Epithelial cell of proximal tubule (primary cell): ENCODE measurements around the gene IARS1. TPM values are rescaled to one million over a fixed set of nuclear protein-coding genes. Genes with fewer than 3 reads are reported as not detected.

Source experiments
- DNase-seq: peaks from one replicate; pipeline ENCODE4 v3.0.0-alpha.2; 2011; ENCODE audit warnings: low read depth
- H3K4me3 ChIP-seq: 2 replicates; pipeline ENCODE4 v1.5.1; 2011; ENCODE audit warnings: low read depth, mild to moderate bottlenecking, low read length
- CTCF ChIP-seq: conservative IDR thresholded peaks from 2 replicates; pipeline ENCODE4 v1.5.1; 2012; ENCODE audit warnings: low read depth, mild to moderate bottlenecking, low read length
- total RNA-seq: library from RNA; depleted of rRNA; stranded (reverse); fragments of >200 nt; gene quantifications from 2 replicates; pipeline ENCODE4 v1.2.3, GENCODE V29; 2015

IARS1 gene
- total RNA-seq, 1 donor from 2014 or later = 98.2 TPM

DNA sequence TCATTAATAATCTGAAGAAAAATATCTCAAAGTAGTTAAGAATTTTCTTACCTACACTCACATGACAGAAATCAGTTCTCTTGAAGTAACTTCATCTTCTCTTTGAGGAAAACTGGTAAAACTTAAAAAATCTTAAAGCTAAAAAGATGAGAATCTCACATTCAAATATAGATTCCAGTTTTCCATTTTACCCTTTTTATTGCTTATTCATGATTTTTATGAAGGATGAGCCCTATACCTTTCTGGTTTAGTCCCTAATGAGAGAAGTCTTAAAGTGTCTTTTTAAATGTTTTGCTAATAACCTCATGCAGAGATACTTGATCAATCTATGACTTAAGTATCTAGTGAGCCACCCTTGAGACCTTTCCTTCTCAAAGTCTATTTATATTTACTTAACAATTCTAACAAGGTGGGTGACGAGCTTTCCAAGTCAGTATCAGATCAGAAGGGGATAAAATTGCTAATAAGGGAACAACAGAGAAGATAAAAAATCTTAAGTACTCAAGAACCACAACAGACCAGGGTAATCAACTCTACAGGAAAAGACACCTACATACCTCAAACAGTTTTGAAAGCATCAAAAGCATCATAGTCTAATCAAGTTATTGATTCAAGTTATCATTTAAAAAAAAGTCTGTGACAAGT is 2.6 kb downstream of the IARS1 start:
- no peak overlapping the region for H3K4me3 ChIP-seq
- no peak for TF ChIP-seq CTCF
- DNase-seq = no peak

DNA sequence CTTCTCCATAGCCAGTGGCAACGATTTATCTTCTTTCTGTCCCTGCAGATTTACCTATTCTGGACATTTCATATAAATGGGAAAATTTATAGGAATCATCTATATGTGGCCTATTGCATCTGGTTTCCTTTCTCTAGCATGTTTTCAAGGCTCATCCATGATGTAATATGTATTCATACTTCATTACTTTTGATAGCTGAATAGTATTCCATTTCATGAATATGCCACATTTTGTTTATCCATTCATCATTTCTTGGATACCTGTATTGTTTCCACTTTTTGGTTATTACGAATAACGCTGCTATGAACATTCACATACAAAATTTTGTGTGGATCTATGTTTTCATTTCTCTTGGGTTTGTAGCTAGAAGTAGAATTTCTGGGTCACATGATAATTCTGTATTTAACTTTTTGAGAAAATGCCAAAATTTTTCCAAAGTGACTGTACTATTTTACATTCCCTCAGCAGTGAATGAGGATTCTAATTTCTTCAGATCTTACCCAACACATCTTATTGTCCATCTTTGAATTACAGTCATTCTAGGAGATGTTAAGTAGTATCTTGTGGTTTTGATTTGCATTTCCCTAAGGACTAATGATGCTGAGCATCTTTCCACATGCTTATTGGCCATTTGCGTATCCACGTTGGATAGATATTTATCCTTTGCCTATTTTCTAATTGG is 3.6 kb downstream of the IARS1 start:
- no peak for TF ChIP-seq CTCF
- H3K4me3 ChIP-seq = no peak overlapping the region
- no peak for DNase-seq

DNA sequence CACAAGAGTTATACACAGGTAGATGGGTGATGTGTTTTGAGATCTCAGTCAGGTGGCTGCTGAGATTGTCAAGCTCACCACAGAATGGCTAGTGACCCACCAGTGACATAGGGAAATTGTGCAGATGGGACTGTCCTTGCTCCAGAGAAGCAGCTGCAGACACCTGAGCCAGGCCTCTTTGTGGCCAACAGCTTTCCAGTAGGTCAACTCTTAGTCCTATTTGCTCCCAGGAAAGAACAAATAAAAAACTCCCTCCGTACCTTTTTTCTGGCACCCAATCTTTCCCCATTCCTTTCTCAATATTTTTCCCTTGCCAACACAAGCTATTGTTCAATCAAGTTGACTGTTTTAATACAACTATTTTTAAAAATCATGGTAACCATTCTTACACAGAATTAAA is 14.2 kb downstream of the IARS1 start:
- H3K4me3 ChIP-seq = no peak overlapping the region
- no peak for TF ChIP-seq CTCF
- no peak for DNase-seq

DNA sequence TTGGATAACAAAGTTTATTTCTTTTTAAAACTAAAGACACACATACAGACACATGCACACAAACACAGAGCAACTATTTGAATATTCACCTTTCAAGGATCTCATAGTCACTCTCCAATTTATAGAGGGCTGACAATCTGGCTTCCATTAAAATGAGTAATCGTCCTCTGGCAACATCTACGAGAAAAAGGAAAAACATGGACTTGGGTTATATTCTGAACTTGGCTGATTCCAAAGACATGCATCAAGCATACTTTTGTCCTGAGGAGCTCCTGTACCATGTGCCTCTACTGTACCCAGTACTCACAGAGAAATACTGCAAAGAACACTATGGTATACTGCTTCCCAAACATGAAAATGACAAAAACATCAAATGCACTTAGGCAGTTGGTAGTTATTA is 15.4 kb downstream of the IARS1 start:
- H3K4me3 ChIP-seq = no peak overlapping the region
- no peak for TF ChIP-seq CTCF
- DNase-seq = no peak

DNA sequence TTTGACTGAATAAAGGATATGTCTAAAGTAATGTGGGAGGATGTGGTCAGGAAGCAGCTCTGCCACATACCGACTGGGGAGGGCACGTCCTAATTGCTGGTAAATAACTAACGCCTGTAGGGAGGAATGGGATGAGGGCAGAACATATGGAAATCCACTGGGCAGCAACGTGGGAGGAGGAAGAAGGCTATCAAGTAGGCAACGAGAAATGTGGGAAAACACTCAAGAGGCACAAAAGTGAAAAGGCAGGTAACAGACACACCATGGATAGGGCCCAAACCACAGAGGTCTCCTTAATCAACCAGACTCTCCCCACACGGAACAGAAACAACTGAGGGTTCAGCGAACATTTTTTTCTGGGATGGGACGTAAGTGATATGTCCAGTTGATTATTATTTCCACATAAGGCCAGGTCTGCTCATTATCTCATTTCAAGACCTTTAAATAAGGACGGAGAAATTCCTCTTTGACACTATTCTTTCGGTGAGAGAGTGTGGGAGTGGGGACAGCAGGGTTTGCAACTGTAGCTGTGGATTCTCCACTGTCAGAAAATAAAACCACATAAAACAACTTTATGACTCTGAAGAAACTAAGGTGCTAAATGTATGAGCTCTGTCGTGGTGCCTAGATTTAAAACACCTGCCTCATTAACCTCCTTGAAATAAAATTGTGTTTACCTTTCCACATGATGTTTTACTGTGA is 17.0 kb downstream of the IARS1 start:
- no peak overlapping the region for H3K4me3 ChIP-seq
- DNase-seq = no peak
- no peak for TF ChIP-seq CTCF

DNA sequence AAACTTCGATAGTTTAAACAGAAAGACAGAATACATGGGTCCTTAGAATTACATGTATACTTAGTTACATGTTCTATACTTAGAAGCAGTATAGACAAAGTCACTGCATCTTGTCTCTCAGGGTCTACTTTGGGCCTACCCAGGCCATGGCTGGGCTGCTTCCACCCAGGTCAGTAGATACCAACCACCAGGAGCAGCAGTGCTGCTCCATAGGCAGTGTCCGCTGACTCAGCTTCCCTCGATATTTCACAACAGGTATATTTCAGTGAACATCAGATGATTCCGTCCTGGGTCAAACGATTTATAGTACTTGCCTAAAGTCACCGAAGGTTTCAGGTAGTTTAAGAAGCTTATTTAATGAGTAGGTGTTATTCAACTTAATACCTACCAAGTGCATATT is 18.0 kb downstream of the IARS1 start:
- TF ChIP-seq CTCF = no peak
- no peak for DNase-seq
- no peak overlapping the region for H3K4me3 ChIP-seq

- TF ChIP-seq CTCF = no peak
- H3K4me3 ChIP-seq = no peak overlapping the region
- DNase-seq = no peak
Observed at GRCh38 chr9:92270511-92270910, 23.0 kb downstream of the IARS1 start.
